HepG2 (cell line): ENCODE data around the gene ZBTB20. TPM values are rescaled to one million over a fixed set of nuclear protein-coding genes. Genes with fewer than 3 reads are reported as not detected.

Experiments used
- ATAC-seq: fragments of 200-7000 bp; cut with Tn5 transposase; 3 replicates; pipeline ENCODE4 v1.9.1; 2020; ENCODE audit warnings: mild to moderate bottlenecking, moderate library complexity
- BruUV-seq: library from RNA; stranded (reverse); fragments of 400-500 nt; replicated peaks from 2 replicates; lab custom pipeline; 2021; lab: Mats Ljungman, UMichigan
- CTCF ChIA-PET: fragments of 300-600 bp; formaldehyde crosslinking; extraction: SDS; loops from one replicate; lab custom pipeline; 2021; ENCODE audit warnings: low total read pairs, inconsistent platforms, low intra/inter-chr PET ratio; lab: Yijun Ruan, JAX
- POLR2A ChIA-PET: fragments of 350-600 bp; sonication (Branson Sonifier 250); formaldehyde crosslinking; loops from one replicate; lab custom pipeline; 2020; ENCODE audit warnings: antibody characterized with exemption, inconsistent platforms; lab: Yijun Ruan, JAX
- DNase-seq: peaks from one replicate; pipeline ENCODE4 v3.0.0-alpha.2; 2015; ENCODE audit warnings: low spot score
- FAIRE-seq: peaks from 3 replicates; lab custom pipeline; 2011; peaks lifted over from hg19 to GRCh38; lab: Jason Lieb, UNC
- H2AFZ ChIP-seq: one replicate; pipeline ENCODE4 v1.6.1; 2011; ENCODE audit warnings: low read length, inconsistent platforms
- H3K27ac ChIP-seq: fragments of 300-600 bp; 3 replicates; pipeline ENCODE4 v1.8.0; 2011; ENCODE audit warnings: mixed run types, mild to moderate bottlenecking, mixed read lengths, low read length, inconsistent platforms; ENCODE audit not compliant: insufficient read depth; ENCODE audit errors: extremely low read length
- H3K27me3 ChIP-seq, 2 experiments: fragments of 200-600 bp in 1 of 2; 2 replicates in 1 of 2; 3 replicates in 1 of 2; pipeline versions ENCODE4 v1.6.0 to v1.8.0; 2011; ENCODE audit warnings: low read length in 2 of 2, mild to moderate bottlenecking in 2 of 2, moderate library complexity in 2 of 2, inconsistent platforms in 1 of 2; ENCODE audit not compliant: insufficient read depth in 2 of 2, control insufficient read depth in 1 of 2
- H3K36me3 ChIP-seq, 2 experiments: fragments of 200-600 bp in 1 of 2; replicated peaks in 1 of 2; 2 replicates in 1 of 2; 3 replicates in 1 of 2; pipeline versions ENCODE4 v1.5.1 to v1.8.0; 2011; ENCODE audit warnings: low read length in 2 of 2, inconsistent platforms in 1 of 2; ENCODE audit not compliant: insufficient read depth in 2 of 2, control insufficient read depth in 1 of 2
- H3K4me1 ChIP-seq: 2 replicates; pipeline ENCODE4 v1.5.1; 2012; ENCODE audit warnings: low read length, inconsistent platforms; ENCODE audit not compliant: insufficient read depth
- H3K4me2 ChIP-seq: 2 replicates; pipeline ENCODE4 v1.6.0; 2011; ENCODE audit warnings: low read depth, low read length, inconsistent platforms
- H3K4me3 ChIP-seq, 3 experiments: fragments of 200-600 bp in 1 of 3; sonication (generic), shearing (Covaris generic) in 1 of 3; replicated peaks in 1 of 3; 2 replicates each; pipeline ENCODE4 v1.5.1; 2011 to 2016; ENCODE audit warnings: low read length in 3 of 3, inconsistent platforms in 2 of 3, low read depth in 2 of 3, mild to moderate bottlenecking in 2 of 3, control low read depth in 1 of 3, mixed read lengths in 1 of 3; ENCODE audit not compliant: insufficient read depth in 1 of 3
- H3K79me2 ChIP-seq: one replicate; pipeline ENCODE4 v1.6.1; 2011; ENCODE audit warnings: low read length, inconsistent platforms; ENCODE audit not compliant: insufficient read depth
- H3K9ac ChIP-seq: 2 replicates; pipeline ENCODE4 v1.6.0; 2011; ENCODE audit warnings: mild to moderate bottlenecking, low read depth, low read length, inconsistent platforms; ENCODE audit not compliant: insufficient read depth
- H3K9me3 ChIP-seq: 2 replicates; pipeline ENCODE4 v1.5.1; 2012; ENCODE audit warnings: mild to moderate bottlenecking, low read length
- H4K20me1 ChIP-seq: 2 replicates; pipeline ENCODE4 v1.6.0; 2011; ENCODE audit warnings: inconsistent platforms, mild to moderate bottlenecking, low read length, moderate library complexity; ENCODE audit not compliant: insufficient read depth
- MAX ChIP-seq: IDR thresholded peaks from 2 replicates; pipeline ENCODE4 v1.6.1; 2012; ENCODE audit warnings: inconsistent platforms
- RCOR2 ChIP-seq: IDR thresholded peaks from 2 replicates; pipeline ENCODE4 v1.6.1; 2016; ENCODE audit warnings: missing biosample characterization, missing genetic modification reagents
- ZBTB21 ChIP-seq: sonication (generic); formaldehyde crosslinking; IDR thresholded peaks from 2 replicates; pipeline ENCODE4 v1.4.0; 2020; ENCODE audit warnings: missing genetic modification reagents
- ZBTB39 ChIP-seq: sonication (generic); formaldehyde crosslinking; IDR thresholded peaks from 2 replicates; pipeline ENCODE4 v1.5.0; 2020; ENCODE audit warnings: missing genetic modification reagents
- ZKSCAN5 ChIP-seq: sonication (generic); formaldehyde crosslinking; IDR thresholded peaks from 2 replicates; pipeline ENCODE4 v1.5.1; 2020; ENCODE audit warnings: mild to moderate bottlenecking, missing genetic modification reagents
- whole genome bisulfite sequencing: methylation state at CpG from one replicate; pipeline ENCODE4 v1.1.6; 2017; ENCODE audit warnings: low lambda C conversion rate; 5-methylcytosine and 5-hydroxymethylcytosine counted together
- in situ Hi-C: cut with HindIII; loops from 2 replicates; pipeline ENCODE4 v1.10.0; 2017; ENCODE audit warnings: low pct_unique_long_range_greater_than_20kb; ENCODE audit not compliant: extremely low pct_ligation_motif_present
- intact Hi-C: fragments of 100-400 bp; cut with micrococcal nuclease; formaldehyde crosslinking; loops from one replicate; pipeline ENCODE4 v1.10.0; 2022; ENCODE audit not compliant: unreplicated experiment
- polyA plus RNA-seq, 8 experiments: library from polyadenylated mRNA; depleted of rRNA in 3 of 8; stranded (reverse) in 7 of 8; unstranded in 1 of 8; fragments of >200 nt; fragmentation: Illumina TruSeq in 4 of 8; extraction: Trizol in 4 of 8; gene quantifications; 2 replicates each; pipeline versions ENCODE4 v1.2.1 to v1.2.3, GENCODE V29; 2011 to 2016; ENCODE audit warnings: low read depth in 4 of 8, missing spikeins in 1 of 8, mixed read lengths in 1 of 8; ENCODE audit not compliant: insufficient read depth in 1 of 8
- total RNA-seq, 5 experiments: library from RNA; depleted of rRNA; stranded (reverse); fragments of >200 nt; fragmentation: Illumina TruSeq; extraction: Trizol; gene quantifications; 2 replicates each; pipeline ENCODE4 v1.2.3, GENCODE V29; 2016; ENCODE audit warnings: low read depth in 1 of 5

The ZBTB20 gene
- total and polyA plus RNA-seq, 2 of the 13 experiments (the other 11 are each of a cell fraction or from before 2014, with no cell fraction given) = 1.9 to 8.8 TPM

GRCh38 chr3:114892880-114893279 is 254.2 kb downstream of the ZBTB20 start (continued):
- no peak for TF ChIP-seq ZBTB39 (CRISPR knock-in tag)
- TF ChIP-seq ZKSCAN5 = no peak
- TF ChIP-seq RCOR2 (CRISPR knock-in tag) = no peak

GRCh38 chr3:114892131-114892879 is 254.8 kb downstream of the ZBTB20 start:
- ATAC-seq (peak; percentile 47), FAIRE-seq (no peak)
- WGBS = 89% methylated on average over 2 of the region's 2 CpGs

More at GRCh38 chr3:114892131-114892879, 254.8 kb downstream of the ZBTB20 start:
- no peaks in the 10 kb centered on the region for H3K79me2 ChIP-seq
- no peak overlapping the region; a peak in 1 of 6 replicates for H3K4me3 ChIP-seq
- no peaks in the 10 kb centered on the region for H3K36me3 ChIP-seq
- ChIA-PET CTCF (no interaction called here), POLR2A (no interaction called here)
- in situ Hi-C loops (no loop called here), intact Hi-C loops (no loop called here)
- H2AFZ ChIP-seq = no peak overlapping the region
- peaks cover 23% of the 10 kb centered on the region for H3K4me1 ChIP-seq
- H3K9me3 ChIP-seq = no peaks in the 10 kb centered on the region
- DNase-seq = no peak
- peak overlapping the region; percentile 34; the same call in 1 of the 2 replicates for H3K4me2 ChIP-seq
- BruUV-seq = no TSS peak
- H3K27ac ChIP-seq = peak overlapping the region; percentile 30
- no peak overlapping the region for H3K9ac ChIP-seq
- TF ChIP-seq MAX (0 out of 2 replicates have a peak, but pooled peaks have one; percentile 1), ZBTB21 (no peak)
- H3K27me3 ChIP-seq = no peaks in the 10 kb centered on the region
- no peaks in the 10 kb centered on the region for H4K20me1 ChIP-seq
